Ascending aorta (tissue), 2 donors: ENCODE data around the gene SDR42E1. TPM values are rescaled to one million over a fixed set of nuclear protein-coding genes. Genes with fewer than 3 reads are reported as not detected.
"Not testable (repeated sequence)": the region's sequence is repeated elsewhere in the genome, so short reads cannot be mapped to it uniquely, and the experiment has no call there.

Experiments used
- DNase-seq, 2 donors: peaks; one replicate each; pipeline ENCODE4 v3.0.0-alpha.2; 2019; ENCODE audit warnings: low spot score in 2 of 2
- H3K27ac ChIP-seq, 2 donors: fragments of 200-600 bp; sonication (generic); one replicate each; pipeline ENCODE4 v1.5.1; 2016 to 2017; ENCODE audit warnings: mild to moderate bottlenecking in 1 of 2
- H3K27me3 ChIP-seq: fragments of 200-600 bp; sonication (generic); one replicate; pipeline ENCODE4 v1.5.1; 2017
- H3K36me3 ChIP-seq, 2 donors: fragments of 200-600 bp; sonication (generic); one replicate each; pipeline ENCODE4 v1.5.1; 2016
- H3K4me1 ChIP-seq, 2 donors: fragments of 200-600 bp; sonication (generic); one replicate each; pipeline ENCODE4 v1.5.1; 2016 to 2017; ENCODE audit warnings: mild to moderate bottlenecking in 1 of 2
- H3K4me3 ChIP-seq, 2 donors: fragments of 200-600 bp; sonication (generic); one replicate each; pipeline ENCODE4 v1.5.1; 2016 to 2017; ENCODE audit warnings: mild to moderate bottlenecking in 1 of 2
- H3K9me3 ChIP-seq, 2 donors: fragments of 200-600 bp; sonication (generic); one replicate each; pipeline ENCODE4 v1.5.1; 2016
- intact Hi-C: fragments of 100-400 bp; cut with DNase I; formaldehyde crosslinking; loops from one replicate; pipeline ENCODE4 v1.15.1; 2023
- total RNA-seq: library from RNA; depleted of rRNA; stranded (reverse); fragments of >200 nt; gene quantifications from one replicate; pipeline ENCODE4 v1.1.0, GENCODE V29; 2016
- TF ChIP-seq, protein P1 (sequence below), 3 experiments: fragments of 200-600 bp in 2 of 3; fragments of 450-650 bp in 1 of 3; sonication (generic) in 2 of 3; IDR thresholded peaks; one replicate each; pipeline ENCODE4 v1.5.1; 2016 to 2019; ENCODE audit warnings: antibody characterized with exemption in 3 of 3, mild to moderate bottlenecking in 1 of 3, moderate library complexity in 1 of 3

SDR42E1 gene
- total RNA-seq, 1 donor from 2014 or later = 0.11 TPM

DNA sequence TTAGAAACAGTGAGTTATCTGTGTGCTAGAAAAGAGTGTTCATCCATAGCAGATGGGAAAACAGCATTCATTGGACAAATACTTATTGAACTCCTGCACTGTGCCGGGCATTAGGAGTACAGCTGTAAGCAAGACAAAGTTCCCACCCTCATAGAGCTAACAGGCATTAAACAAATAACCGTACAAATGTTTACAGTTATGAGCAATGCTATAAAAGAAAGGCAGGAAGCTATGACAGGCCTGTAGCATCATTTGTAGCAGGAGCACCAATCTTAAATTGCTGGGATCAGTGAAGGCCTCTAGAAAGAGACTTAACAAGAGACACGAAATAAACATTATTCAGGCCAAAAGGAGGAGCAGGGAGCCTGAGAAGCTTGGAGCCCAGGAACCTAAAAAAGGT, 15.6 kb downstream of the SDR42E1 start:
- DNase-seq = no peak
- TF ChIP-seq, protein P1, sequence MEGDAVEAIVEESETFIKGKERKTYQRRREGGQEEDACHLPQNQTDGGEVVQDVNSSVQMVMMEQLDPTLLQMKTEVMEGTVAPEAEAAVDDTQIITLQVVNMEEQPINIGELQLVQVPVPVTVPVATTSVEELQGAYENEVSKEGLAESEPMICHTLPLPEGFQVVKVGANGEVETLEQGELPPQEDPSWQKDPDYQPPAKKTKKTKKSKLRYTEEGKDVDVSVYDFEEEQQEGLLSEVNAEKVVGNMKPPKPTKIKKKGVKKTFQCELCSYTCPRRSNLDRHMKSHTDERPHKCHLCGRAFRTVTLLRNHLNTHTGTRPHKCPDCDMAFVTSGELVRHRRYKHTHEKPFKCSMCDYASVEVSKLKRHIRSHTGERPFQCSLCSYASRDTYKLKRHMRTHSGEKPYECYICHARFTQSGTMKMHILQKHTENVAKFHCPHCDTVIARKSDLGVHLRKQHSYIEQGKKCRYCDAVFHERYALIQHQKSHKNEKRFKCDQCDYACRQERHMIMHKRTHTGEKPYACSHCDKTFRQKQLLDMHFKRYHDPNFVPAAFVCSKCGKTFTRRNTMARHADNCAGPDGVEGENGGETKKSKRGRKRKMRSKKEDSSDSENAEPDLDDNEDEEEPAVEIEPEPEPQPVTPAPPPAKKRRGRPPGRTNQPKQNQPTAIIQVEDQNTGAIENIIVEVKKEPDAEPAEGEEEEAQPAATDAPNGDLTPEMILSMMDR (IDR thresholded peaks at IDR 0.05) = no peak
- Histone ChIP-seq H3K27me3 (no peaks in the 10 kb centered on the region), H3K36me3 (no peaks in the 10 kb centered on the region), H3K27ac (no peak overlapping the region), H3K4me3 (no peak overlapping the region), H3K9me3 (no peaks in the 10 kb centered on the region), H3K4me1 (peaks cover 0 to 3% of the 10 kb centered on the region in 2 donors)
- intact Hi-C loops = no loop called here

DNA sequence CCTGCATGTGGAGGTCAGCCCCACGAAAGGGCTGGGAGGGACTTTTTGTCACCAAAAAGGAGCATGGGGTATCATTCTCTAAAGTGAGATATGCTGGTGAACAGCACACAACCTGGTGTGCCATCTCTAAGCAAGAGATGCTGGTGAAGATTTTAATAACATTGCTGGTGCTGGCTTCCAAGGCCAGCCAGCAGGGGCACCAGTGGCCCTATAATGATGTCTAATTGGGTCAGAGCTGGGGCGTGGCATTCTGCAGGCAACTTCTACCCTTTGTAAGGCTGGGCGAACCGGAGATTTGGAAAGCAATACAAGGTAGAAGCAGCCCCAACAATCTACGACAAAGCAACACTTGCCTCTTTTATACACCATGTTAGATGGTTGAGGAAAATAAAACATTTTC, 16.8 kb downstream of the SDR42E1 start:
- H3K9me3 ChIP-seq = no peaks in the 10 kb centered on the region

DNA sequence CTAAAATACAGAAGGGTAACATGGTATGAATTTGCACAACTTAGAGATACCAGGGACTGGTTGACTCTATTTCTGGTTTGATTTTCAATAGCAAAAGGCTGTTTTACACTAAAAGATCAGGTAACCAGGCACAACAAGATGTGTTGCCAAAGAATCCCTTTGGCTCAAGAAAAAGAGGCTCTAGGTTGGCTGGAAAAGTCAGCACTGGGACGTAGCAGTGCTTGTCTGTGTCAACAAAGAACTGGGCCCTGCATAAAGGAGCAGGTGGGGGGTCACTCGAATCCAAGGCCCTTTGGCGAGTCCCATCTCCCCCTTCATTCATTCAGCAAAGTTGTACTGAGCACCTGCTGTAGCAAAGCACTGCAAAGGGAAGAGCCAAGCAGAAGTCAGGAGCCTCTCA, 18.4 kb downstream of the SDR42E1 start:
- Histone ChIP-seq H3K4me1 (peaks cover 0 to 3% of the 10 kb centered on the region in 2 donors), H3K9me3 (no peaks in the 10 kb centered on the region), H3K27ac (no peak overlapping the region), H3K36me3 (no peaks in the 10 kb centered on the region), H3K4me3 (no peak overlapping the region), H3K27me3 (no peaks in the 10 kb centered on the region)
- no peak for DNase-seq
- intact Hi-C loops = no loop called here
- TF ChIP-seq, protein P1 (IDR thresholded peaks at IDR 0.05) = no peak

More for the DNA sequence above, 16.8 kb downstream of the SDR42E1 start:
- H3K27me3 ChIP-seq = no peaks in the 10 kb centered on the region
- peaks cover 0 to 3% of the 10 kb centered on the region in 2 donors for H3K4me1 ChIP-seq
- H3K4me3 ChIP-seq = no peak overlapping the region
- H3K27ac ChIP-seq = no peak overlapping the region
- H3K36me3 ChIP-seq = no peaks in the 10 kb centered on the region
- intact Hi-C loops = no loop called here
- no peak for DNase-seq
- TF ChIP-seq, protein P1 (IDR thresholded peaks at IDR 0.05) = no peak

DNA sequence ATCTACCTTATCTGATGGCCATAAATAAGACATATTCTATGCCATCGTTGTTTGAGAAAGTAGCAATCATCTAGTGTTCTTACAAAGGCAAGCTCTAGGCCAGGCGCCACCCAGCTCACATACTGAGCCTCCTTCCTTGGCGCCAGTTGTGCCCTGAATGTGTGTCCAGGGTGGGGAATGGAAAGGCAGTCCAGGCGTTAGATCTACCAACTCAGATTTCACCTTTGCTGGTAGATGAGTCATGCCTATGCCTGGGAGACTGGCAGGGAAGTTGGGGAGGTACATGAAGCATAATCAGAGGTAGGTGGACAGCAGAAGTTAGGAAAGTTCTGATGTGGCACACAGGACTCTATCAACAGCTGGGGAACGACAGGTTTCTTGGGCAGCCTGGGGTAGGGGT, 23.6 kb downstream of the SDR42E1 start:
- intact Hi-C loops = no loop called here
- Histone ChIP-seq H3K4me3 (no peak overlapping the region), H3K27ac (no peak overlapping the region), H3K9me3 (no peaks in the 10 kb centered on the region), H3K27me3 (no peaks in the 10 kb centered on the region), H3K36me3 (no peaks in the 10 kb centered on the region), H3K4me1 (no peaks in the 10 kb centered on the region)
- DNase-seq = no peak
- TF ChIP-seq, protein P1 (IDR thresholded peaks at IDR 0.05) = no peak

DNA sequence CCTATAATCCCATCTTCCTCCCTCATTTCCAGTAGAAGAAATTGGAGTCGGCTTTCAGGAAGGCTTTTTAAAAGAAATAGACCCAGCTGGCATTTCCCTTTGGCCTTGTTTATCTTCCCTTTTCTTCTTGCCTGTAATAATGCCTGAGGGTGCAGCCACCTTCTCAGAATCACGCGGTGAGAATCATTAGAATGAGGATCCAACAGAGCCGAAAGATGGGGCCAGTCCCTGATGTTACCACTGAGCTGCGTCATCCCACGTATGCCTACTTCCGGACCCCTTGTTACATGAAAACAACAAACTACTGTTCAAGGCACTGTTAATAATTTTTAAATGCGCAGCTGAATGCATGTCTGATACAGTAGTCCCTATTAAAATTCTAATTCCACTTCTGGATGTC, 24.1 kb downstream of the SDR42E1 start:
- no peak overlapping the region for H3K27ac ChIP-seq
- no peaks in the 10 kb centered on the region for H3K9me3 ChIP-seq
- TF ChIP-seq, protein P1 (IDR thresholded peaks at IDR 0.05) = no peak
- H3K36me3 ChIP-seq = no peaks in the 10 kb centered on the region
- no peaks in the 10 kb centered on the region for H3K27me3 ChIP-seq
- intact Hi-C loops = no loop called here
- H3K4me3 ChIP-seq = no peak overlapping the region
- no peak for DNase-seq
- H3K4me1 ChIP-seq = no peaks in the 10 kb centered on the region

DNA sequence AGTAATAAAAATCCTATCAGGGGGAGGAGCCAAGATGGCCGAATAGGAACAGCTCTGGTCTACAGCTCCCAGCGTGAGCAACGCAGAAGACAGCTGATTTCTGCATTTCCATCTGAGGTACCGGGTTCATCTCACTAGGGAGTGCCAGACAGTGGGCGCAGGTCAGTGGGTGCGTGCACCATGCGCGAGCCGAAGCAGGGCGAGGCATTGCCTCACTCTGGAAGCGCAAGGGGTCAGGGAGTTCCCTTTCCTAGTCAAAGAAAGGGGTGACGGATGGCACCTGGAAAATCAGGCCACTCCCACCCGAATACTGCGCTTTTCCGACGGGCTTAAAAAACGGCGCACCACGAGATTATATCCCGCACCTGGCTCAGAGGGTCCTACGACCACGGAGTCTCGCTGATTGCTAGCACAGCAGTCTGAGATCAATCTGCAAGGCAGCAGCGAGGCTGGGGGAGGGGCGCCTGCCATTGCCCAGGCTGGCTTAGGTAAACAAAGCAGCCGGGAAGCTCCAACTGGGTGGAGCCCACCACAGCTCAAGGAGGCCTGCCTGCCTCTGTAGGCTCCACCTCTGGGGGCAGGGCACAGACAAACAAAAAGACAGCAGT, 33.8 kb downstream of the SDR42E1 start:
- H3K4me3 ChIP-seq, H3K36me3 ChIP-seq, intact Hi-C loops, H3K9me3 ChIP-seq, H3K4me1 ChIP-seq, H3K27me3 ChIP-seq, DNase-seq, H3K27ac ChIP-seq: not testable (repeated sequence)
